ENCODE data around the gene ASF1A.

Gene ASF1A

GRCh38 chr6:118892355-118892991 is 1.5 kb upstream of the ASF1A start:
- H3K4me3 ChIP-seq: peak overlapping the region; percentile 76 to 91
- intact Hi-C loops (cut with DNase I; ENCODE audit: low total_unique reads): no loop called here
- DNase-seq: no peak

GRCh38 chr6:118893064-118893806 is 717 bp upstream of the ASF1A start:
- DNase-seq: peak; percentile 31 to 64
- H3K36me3 ChIP-seq: no peaks in the 10 kb centered on the region
- H3K9me3 ChIP-seq: no peaks in the 10 kb centered on the region
- H3K4me1 ChIP-seq: peaks cover 0 to 41% (median 13%) of the 10 kb centered on the region in 4 donors
- no peaks in the 10 kb centered on the region for H3K27me3 ChIP-seq
- H3K4me3 ChIP-seq: peak overlapping the region; percentile 76 to 91
- no peak for TF ChIP-seq CTCF (IDR thresholded peaks at IDR 0.05)
- intact Hi-C loops (cut with DNase I; ENCODE audit: low total_unique reads): no loop called here
- H3K27ac ChIP-seq: peak overlapping the region; percentile 87 to 90

More at GRCh38 chr6:118892355-118892991, 1.5 kb upstream of the ASF1A start:
- H3K4me1 ChIP-seq: peaks cover 0 to 41% (median 13%) of the 10 kb centered on the region in 4 donors
- no peaks in the 10 kb centered on the region for H3K36me3 ChIP-seq
- no peaks in the 10 kb centered on the region for H3K27me3 ChIP-seq
- TF ChIP-seq CTCF (IDR thresholded peaks at IDR 0.05): no peak
- H3K9me3 ChIP-seq: no peaks in the 10 kb centered on the region
- H3K27ac ChIP-seq: peak overlapping the region; percentile 87 to 90

DNA sequence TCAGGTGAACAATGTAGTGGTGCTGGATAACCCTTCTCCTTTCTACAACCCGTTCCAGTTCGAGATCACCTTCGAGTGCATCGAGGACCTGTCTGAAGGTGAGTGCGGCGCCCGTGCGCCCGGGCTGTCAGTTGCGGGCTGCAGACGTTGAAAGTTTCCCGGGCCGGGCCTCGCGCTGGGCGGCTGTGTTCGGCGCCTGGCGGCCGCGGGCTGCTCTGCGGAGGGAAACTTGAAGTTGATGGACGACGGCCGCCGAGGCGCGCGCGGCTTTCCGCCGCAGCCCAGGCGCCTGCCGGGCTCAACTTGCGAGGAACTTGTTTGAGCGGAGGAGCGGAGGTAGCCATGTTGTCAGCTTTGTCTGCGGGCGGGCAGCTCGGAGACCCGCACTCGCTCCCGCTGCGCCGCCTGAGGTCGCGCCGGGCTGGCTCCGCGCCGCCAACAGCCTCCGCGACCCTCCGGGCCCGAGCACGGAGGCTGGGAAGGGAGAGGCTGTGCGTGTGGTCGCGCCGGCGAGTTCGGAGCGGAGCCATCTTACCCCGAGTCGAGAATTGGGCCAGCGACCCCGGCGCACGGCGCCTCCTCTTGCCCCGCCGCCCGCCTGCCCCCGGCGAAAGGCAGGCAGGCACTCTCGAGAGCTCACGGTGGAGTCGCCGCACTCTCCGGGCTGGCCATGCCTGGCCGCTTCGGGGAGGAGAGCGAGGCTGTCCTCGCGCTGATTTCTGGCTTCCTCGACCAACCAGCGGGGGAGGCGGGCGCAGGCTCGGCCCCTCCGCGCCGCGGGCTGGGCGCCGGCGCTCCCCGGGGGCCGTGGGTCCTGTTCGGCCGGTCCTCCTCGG is 691 bp downstream of the ASF1A start:
- no peak for TF ChIP-seq CTCF (IDR thresholded peaks at IDR 0.05)
- peaks cover 0 to 41% (median 13%) of the 10 kb centered on the region in 4 donors for H3K4me1 ChIP-seq
- H3K9me3 ChIP-seq: no peaks in the 10 kb centered on the region
- peak overlapping the region; percentile 76 to 91 for H3K4me3 ChIP-seq
- H3K36me3 ChIP-seq: peaks cover 0 to 3% (median 0%) of the 10 kb centered on the region in 3 donors
- no peaks in the 10 kb centered on the region for H3K27me3 ChIP-seq
- H3K27ac ChIP-seq: peak overlapping the region; percentile 87 to 95
- peak; percentile 70 to 87 for DNase-seq
- intact Hi-C loops (cut with DNase I; ENCODE audit: low total_unique reads): loop anchor here (2.0 to 5.0 kb wide), 2 partner anchors 38 to 244 kb away; partner anchors contain the start of gene CEP85L

DNA sequence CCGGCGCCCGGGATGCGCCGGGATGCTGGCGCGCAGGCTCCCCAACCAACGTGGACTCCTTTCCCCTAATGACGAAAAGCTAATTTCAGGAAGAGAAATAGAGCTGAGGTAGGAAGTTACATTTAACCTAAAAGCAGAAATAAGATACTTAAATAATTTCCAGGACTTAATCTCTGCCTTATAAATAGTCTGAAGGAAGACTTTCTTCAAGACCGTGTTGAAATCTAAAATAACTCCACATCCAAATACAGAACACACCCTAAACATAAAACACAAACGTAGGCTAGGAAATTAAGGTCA is 1.3 kb downstream of the ASF1A start:
- Histone ChIP-seq H3K4me3 (peak overlapping the region; percentile 76 to 91), H3K36me3 (peaks cover 0 to 4% (median 0%) of the 10 kb centered on the region in 3 donors), H3K4me1 (peaks cover 0 to 41% (median 13%) of the 10 kb centered on the region in 4 donors), H3K27ac (peak overlapping the region; percentile 87 to 95), H3K9me3 (no peaks in the 10 kb centered on the region), H3K27me3 (no peaks in the 10 kb centered on the region)
- no peak for TF ChIP-seq CTCF (IDR thresholded peaks at IDR 0.05)
- intact Hi-C loops (cut with DNase I; ENCODE audit: low total_unique reads): loop anchor here (2.0 to 5.0 kb wide), 2 partner anchors 37 to 244 kb away; partner anchors contain the start of gene CEP85L
- DNase-seq: no peak

DNA sequence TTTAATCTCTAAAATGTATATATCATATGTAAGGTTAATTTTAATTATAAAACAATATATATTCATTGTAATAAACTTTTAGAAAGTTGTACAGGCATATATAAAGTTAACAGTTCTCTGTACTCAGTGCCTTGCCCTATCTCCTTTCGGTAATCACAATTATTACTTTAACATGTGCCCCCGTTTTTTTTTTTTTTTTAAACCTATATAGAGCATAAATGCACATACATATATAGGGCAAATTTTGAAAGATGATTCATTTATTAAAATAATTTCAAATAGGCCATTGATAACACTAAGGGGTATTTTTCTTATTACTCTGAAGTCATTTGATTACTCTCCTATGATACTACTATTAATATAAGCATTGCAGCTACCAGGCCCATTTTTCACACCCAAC is 1.9 kb downstream of the ASF1A start:
- H3K4me1 ChIP-seq: peaks cover 0 to 45% (median 12%) of the 10 kb centered on the region in 4 donors
- no peak for TF ChIP-seq CTCF (IDR thresholded peaks at IDR 0.05)
- H3K27me3 ChIP-seq: no peaks in the 10 kb centered on the region
- H3K27ac ChIP-seq: peak overlapping the region; percentile 87 to 95
- DNase-seq: no peak
- peaks cover 0 to 4% (median 4%) of the 10 kb centered on the region in 3 donors for H3K36me3 ChIP-seq
- no peaks in the 10 kb centered on the region for H3K9me3 ChIP-seq
- intact Hi-C loops (cut with DNase I; ENCODE audit: low total_unique reads): loop anchor here (2.0 to 5.0 kb wide), 2 partner anchors 36 to 245 kb away; partner anchors contain the start of gene CEP85L
- H3K4me3 ChIP-seq: peak overlapping the region; percentile 76 to 91
